K562 (cell line): ENCODE data around the gene SNRNP70. TPM values are rescaled to one million over a fixed set of nuclear protein-coding genes. Genes with fewer than 3 reads are reported as not detected.
A peak's percentile ranks its signal among the peaks of the same experiment; 100 is the strongest.

Experiments
- ARID4B ChIP-seq: sonication (generic); formaldehyde crosslinking; IDR thresholded peaks from 2 replicates; pipeline ENCODE4 v1.8.0; 2022; ENCODE audit warnings: mild to moderate bottlenecking, missing genetic modification reagents
- ATF7 ChIP-seq: fragments of 450-650 bp; IDR thresholded peaks from 2 replicates; pipeline ENCODE4 v1.7.1; 2014; ENCODE audit warnings: mild to moderate bottlenecking, moderate library complexity
- CBX3 ChIP-seq, 2 experiments: IDR thresholded peaks; 1 replicate in 1 of 2; 2 replicates in 1 of 2; pipeline ENCODE4 v1.6.1; 2012; ENCODE audit warnings: inconsistent platforms in 2 of 2, low read length in 2 of 2, borderline replicate concordance in 1 of 2, control low read depth in 1 of 2
- CREM ChIP-seq: IDR thresholded peaks from 2 replicates; pipeline ENCODE4 v1.6.1; 2014; ENCODE audit warnings: antibody characterized with exemption, low read depth
- EGR1 ChIP-seq: fragments of 450-650 bp; conservative IDR thresholded peaks from 2 replicates; pipeline ENCODE4 v1.6.1; 2017; ENCODE audit warnings: mild to moderate bottlenecking
- FOXM1 ChIP-seq, 2 experiments: fragments of 450-650 bp in 1 of 2; sonication (generic) in 1 of 2; formaldehyde crosslinking in 1 of 2; IDR thresholded peaks; 2 replicates each; pipeline versions ENCODE4 v1.6.1 to v1.9.0; 2017 to 2022; ENCODE audit warnings: low read depth in 2 of 2, mild to moderate bottlenecking in 2 of 2, missing genetic modification reagents in 1 of 2, moderate library complexity in 1 of 2
- FOXP4 ChIP-seq: sonication (generic); formaldehyde crosslinking; IDR thresholded peaks from 2 replicates; pipeline ENCODE4 v1.8.0; 2022; ENCODE audit warnings: mild to moderate bottlenecking, missing genetic modification reagents, borderline replicate concordance
- GABPB1 ChIP-seq: sonication (generic); formaldehyde crosslinking; IDR thresholded peaks from 2 replicates; pipeline ENCODE4 v1.8.0; 2022; ENCODE audit warnings: mild to moderate bottlenecking, missing genetic modification reagents
- HMGN3 ChIP-seq: IDR thresholded peaks from 2 replicates; pipeline ENCODE4 v1.6.1; 2011; ENCODE audit warnings: borderline replicate concordance, low read depth, mild to moderate bottlenecking, mixed read lengths, low read length; ENCODE audit not compliant: insufficient read length; ENCODE audit errors: extremely low read depth
- HOXB6 ChIP-seq: fragments of 250-450 bp; sonication (Bioruptor Pico); IDR thresholded peaks from 2 replicates; pipeline ENCODE4 v1.5.1; 2022; ENCODE audit warnings: mild to moderate bottlenecking, borderline replicate concordance
- KLF10 ChIP-seq: fragments of 250-450 bp; sonication (Bioruptor Pico); IDR thresholded peaks from 2 replicates; pipeline ENCODE4 v1.6.1; 2021; ENCODE audit warnings: matching md5 sums
- NCOA1 ChIP-seq: fragments of 450-650 bp; IDR thresholded peaks from 2 replicates; pipeline ENCODE4 v1.6.1; 2016; ENCODE audit warnings: low read depth
- NCOA4 ChIP-seq: fragments of 450-650 bp; IDR thresholded peaks from 2 replicates; pipeline ENCODE4 v1.6.1; 2018; ENCODE audit warnings: mild to moderate bottlenecking; ENCODE audit not compliant: partially characterized antibody
- NRF1 ChIP-seq, 2 experiments: fragments of 450-650 bp; IDR thresholded peaks in 1 of 2; conservative IDR thresholded peaks in 1 of 2; 2 replicates each; pipeline ENCODE4 v1.6.1; 2014; ENCODE audit warnings: mild to moderate bottlenecking in 2 of 2
- PML ChIP-seq: IDR thresholded peaks from 2 replicates; pipeline ENCODE4 v1.6.1; 2012; ENCODE audit warnings: low read length, inconsistent platforms
- PYGO2 ChIP-seq: fragments of 450-650 bp; IDR thresholded peaks from 2 replicates; pipeline ENCODE4 v1.6.1; 2016; ENCODE audit warnings: mild to moderate bottlenecking, missing genetic modification characterization, moderate library complexity, missing compliant biosample characterization
- RBFOX2 ChIP-seq: fragments of 200-400 bp; formaldehyde crosslinking; IDR thresholded peaks from 2 replicates; pipeline ENCODE4 v1.6.1; 2017; ENCODE audit warnings: low read depth, mild to moderate bottlenecking, low read length, moderate library complexity
- SIX5 ChIP-seq, 2 experiments: IDR thresholded peaks; 2 replicates each; pipeline ENCODE4 v1.6.1; 2011; ENCODE audit warnings: low read length in 2 of 2, borderline replicate concordance in 1 of 2, low read depth in 1 of 2, mild to moderate bottlenecking in 1 of 2, moderate library complexity in 1 of 2; ENCODE audit not compliant: insufficient read depth in 1 of 2
- SMARCB1 ChIP-seq: IDR thresholded peaks from 2 replicates; pipeline ENCODE4 v1.6.1; 2011; ENCODE audit warnings: improper control_type of control experiment, low read depth; ENCODE audit not compliant: insufficient read length
- SOX6 ChIP-seq: fragments of 450-650 bp; IDR thresholded peaks from 2 replicates; pipeline ENCODE4 v1.6.1; 2014; ENCODE audit warnings: mild to moderate bottlenecking
- XRCC5 ChIP-seq: fragments of 200-400 bp; formaldehyde crosslinking; IDR thresholded peaks from 2 replicates; pipeline ENCODE4 v1.6.1; 2017; ENCODE audit warnings: low read depth, mild to moderate bottlenecking, low read length
- polyA plus RNA-seq, 8 experiments: library from polyadenylated mRNA; depleted of rRNA in 4 of 8; stranded (reverse) in 5 of 8; unstranded in 3 of 8; fragments of >200 nt; fragmentation: Nextera tagmentation in 2 of 8; fragmentation: Illumina TruSeq in 1 of 8; extraction: Ambion mirVana in 2 of 8; extraction: Trizol in 1 of 8; gene quantifications; 2 replicates each; pipeline versions ENCODE4 v1.2.1 to v1.2.3, GENCODE V29; 2011 to 2014; ENCODE audit warnings: inconsistent platforms in 1 of 8, missing spikeins in 1 of 8
- total RNA-seq, 7 experiments: library from RNA; depleted of rRNA in 6 of 7; stranded (reverse); fragments of >200 nt in 6 of 7; fragmentation: Illumina TruSeq in 2 of 7; extraction: Trizol in 2 of 7; gene quantifications; 2 replicates each; pipeline versions ENCODE4 v1.2.1 to v1.2.3, GENCODE V29; 2011 to 2021; ENCODE audit warnings: low replicate concordance in 1 of 7

SNRNP70 gene
- total and polyA plus RNA-seq, 9 of the 15 experiments (the other 6 are each of a cell fraction or from before 2014, with no cell fraction given) = 2.8 to 496 (median 136) TPM

- TF ChIP-seq HMGN3 (peak; percentile 61), FOXM1 (IDR thresholded peaks at IDR 0.05; ENCODE audit: low read depth) (0 out of 2 replicates have a peak, but pooled peaks have one; percentile 10), FOXM1 (CRISPR knock-in tag; IDR thresholded peaks at IDR 0.05; ENCODE audit: low read depth) (no peak), ARID4B (CRISPR knock-in tag) (peak; percentile 94), HOXB6 (CRISPR knock-in tag) (no peak), CBX3 (IDR thresholded peaks at IDR 0.05; ENCODE audit: borderline replicate concordance in 1 of 2, low read length in 2 of 2) (0 out of 3 replicates have a peak, but pooled peaks of 1 of the 2 experiments have one; percentile 61), KLF10 (CRISPR knock-in tag) (no peak), ATF7 (peak; percentile 80), NCOA4 (peak; percentile 57), GABPB1 (CRISPR knock-in tag) (peak; percentile 13; the same call in 1 of the 2 replicates), RBFOX2 (peak; percentile 57), SIX5 (IDR thresholded peaks at IDR 0.05; ENCODE audit: borderline replicate concordance in 1 of 2, insufficient read depth in 1 of 2, low read depth in 1 of 2, low read length in 2 of 2) (no peak), XRCC5 (0 out of 2 replicates have a peak, but pooled peaks have one; percentile 29), SMARCB1 (peak; percentile 59), PML (peak; percentile 61; the same call in 1 of the 2 replicates), CREM (peak; percentile 23; the same call in 1 of the 2 replicates), EGR1 (peak; percentile 57), SOX6 (0 out of 2 replicates have a peak, but pooled peaks have one; percentile 27), NCOA1 (peak; percentile 9; the same call in 1 of the 2 replicates), PYGO2 (tag) (no peak), NRF1 (conservative IDR thresholded peaks at IDR 0.05 in 1 of 2, IDR thresholded peaks at IDR 0.05 in 1 of 2) (peak; percentile 73 to 77), FOXP4 (0 out of 2 replicates have a peak, but pooled peaks have one; percentile 57)
Measured at GRCh38 chr19:49151267-49152118, 66.2 kb downstream of the SNRNP70 start (continued).
